ENCODE results near the gene KCNH6.

Gene KCNH6

DNA sequence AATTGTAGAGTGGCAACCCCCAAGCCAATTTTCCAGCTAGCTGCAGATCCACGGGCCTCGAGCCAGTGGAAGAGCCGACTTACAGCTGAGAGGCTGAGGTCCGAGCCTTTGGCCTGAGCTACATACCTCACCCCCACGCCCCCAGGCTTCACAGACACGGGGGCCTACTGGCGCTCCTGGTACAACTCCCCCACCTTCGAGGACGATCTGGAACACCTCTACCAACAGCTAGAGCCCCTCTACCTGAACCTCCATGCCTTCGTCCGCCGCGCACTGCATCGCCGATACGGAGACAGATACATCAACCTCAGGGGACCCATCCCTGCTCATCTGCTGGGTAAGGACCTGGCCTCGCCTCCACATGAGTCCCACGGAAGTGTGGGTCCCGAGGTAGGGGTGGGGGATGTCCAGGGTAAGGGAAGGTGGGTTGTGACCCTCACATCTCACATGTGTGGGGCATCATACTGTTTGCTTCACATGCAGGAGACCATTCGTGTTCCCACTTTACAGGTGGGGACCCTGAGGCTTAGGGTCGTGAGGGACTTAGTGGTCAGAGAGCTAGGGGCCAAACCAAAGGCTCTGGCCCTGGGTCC lies 42.9 kb upstream of the KCNH6 start:
- no peak overlapping the region for H3K27ac ChIP-seq (replicated peaks)
- no peak for TF ChIP-seq REST (IDR thresholded peaks at IDR 0.05; ENCODE audit: insufficient replicate concordance, low read depth)
- no peak for TF ChIP-seq POLR2AphosphoS5 (IDR thresholded peaks at IDR 0.05; ENCODE audit: low read depth)
- TF ChIP-seq, protein P1, sequence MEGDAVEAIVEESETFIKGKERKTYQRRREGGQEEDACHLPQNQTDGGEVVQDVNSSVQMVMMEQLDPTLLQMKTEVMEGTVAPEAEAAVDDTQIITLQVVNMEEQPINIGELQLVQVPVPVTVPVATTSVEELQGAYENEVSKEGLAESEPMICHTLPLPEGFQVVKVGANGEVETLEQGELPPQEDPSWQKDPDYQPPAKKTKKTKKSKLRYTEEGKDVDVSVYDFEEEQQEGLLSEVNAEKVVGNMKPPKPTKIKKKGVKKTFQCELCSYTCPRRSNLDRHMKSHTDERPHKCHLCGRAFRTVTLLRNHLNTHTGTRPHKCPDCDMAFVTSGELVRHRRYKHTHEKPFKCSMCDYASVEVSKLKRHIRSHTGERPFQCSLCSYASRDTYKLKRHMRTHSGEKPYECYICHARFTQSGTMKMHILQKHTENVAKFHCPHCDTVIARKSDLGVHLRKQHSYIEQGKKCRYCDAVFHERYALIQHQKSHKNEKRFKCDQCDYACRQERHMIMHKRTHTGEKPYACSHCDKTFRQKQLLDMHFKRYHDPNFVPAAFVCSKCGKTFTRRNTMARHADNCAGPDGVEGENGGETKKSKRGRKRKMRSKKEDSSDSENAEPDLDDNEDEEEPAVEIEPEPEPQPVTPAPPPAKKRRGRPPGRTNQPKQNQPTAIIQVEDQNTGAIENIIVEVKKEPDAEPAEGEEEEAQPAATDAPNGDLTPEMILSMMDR (IDR thresholded peaks at IDR 0.05; ENCODE audit: insufficient read depth, low read length): no peak
- no peak overlapping the region for H3K4me3 ChIP-seq (replicated peaks; ENCODE audit: insufficient read depth, low read length)
- DNase-seq (ENCODE audit: low read depth in 1 of 2, low spot score in 1 of 2): no peak
- H3K27me3 ChIP-seq (ENCODE audit: insufficient read depth, poor library complexity, severe bottlenecking): peaks cover 25% of the 10 kb centered on the region

DNA sequence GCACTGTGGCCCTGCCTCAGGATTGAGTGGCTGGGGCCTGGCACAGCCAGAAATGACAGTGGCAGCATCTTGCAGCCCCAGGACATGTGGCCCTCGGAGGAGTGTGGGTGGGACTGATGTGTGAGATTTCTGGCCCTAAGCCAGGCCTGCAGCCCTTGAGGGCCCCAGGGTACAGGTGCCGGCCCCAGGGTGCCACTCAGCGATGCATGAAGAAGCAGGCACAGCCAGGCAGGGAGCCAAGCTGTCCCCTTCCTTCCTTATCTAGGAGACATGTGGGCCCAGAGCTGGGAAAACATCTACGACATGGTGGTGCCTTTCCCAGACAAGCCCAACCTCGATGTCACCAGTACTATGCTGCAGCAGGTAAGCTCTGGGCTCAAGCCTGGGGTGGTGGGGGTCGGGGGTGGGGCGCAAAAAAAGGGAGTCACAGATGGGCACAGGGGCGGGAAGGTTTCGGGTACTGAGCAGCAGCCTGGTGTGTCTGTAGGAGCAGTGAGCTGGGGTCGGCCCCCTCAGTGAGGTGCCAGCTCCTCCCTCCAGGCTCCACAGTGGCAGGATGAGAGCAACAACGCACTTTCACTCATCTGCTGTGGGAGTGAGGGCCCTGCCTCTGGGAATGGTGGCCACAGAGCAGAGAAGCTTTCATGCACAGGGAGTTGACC lies 42.2 kb upstream of the KCNH6 start:
- Histone ChIP-seq H3K27ac (replicated peaks) (no peak overlapping the region), H3K4me3 (replicated peaks; ENCODE audit: insufficient read depth, low read length) (no peak overlapping the region), H3K27me3 (ENCODE audit: insufficient read depth, poor library complexity, severe bottlenecking) (peaks cover 19% of the 10 kb centered on the region)
- TF ChIP-seq GABPA (IDR thresholded peaks at IDR 0.05; ENCODE audit: low read depth) (no peak), SPI1 (IDR thresholded peaks at IDR 0.05; ENCODE audit: borderline replicate concordance, low read depth) (no peak), POLR2AphosphoS5 (IDR thresholded peaks at IDR 0.05; ENCODE audit: low read depth) (no peak), REST (IDR thresholded peaks at IDR 0.05; ENCODE audit: insufficient replicate concordance, low read depth) (no peak)
- TF ChIP-seq, protein P1 (IDR thresholded peaks at IDR 0.05; ENCODE audit: insufficient read depth, low read length): no peak
- DNase-seq (ENCODE audit: low read depth in 1 of 2, low spot score in 1 of 2): no peak

- H3K27me3 ChIP-seq (ENCODE audit: insufficient read depth, poor library complexity, severe bottlenecking): peaks cover 16% of the 10 kb centered on the region
- DNase-seq (ENCODE audit: low read depth in 1 of 2, low spot score in 1 of 2): no peak
- H3K4me3 ChIP-seq (replicated peaks; ENCODE audit: insufficient read depth, low read length): no peak overlapping the region
- TF ChIP-seq REST (IDR thresholded peaks at IDR 0.05; ENCODE audit: insufficient replicate concordance, low read depth) (no peak), GABPA (IDR thresholded peaks at IDR 0.05; ENCODE audit: low read depth) (no peak), POLR2AphosphoS5 (IDR thresholded peaks at IDR 0.05; ENCODE audit: low read depth) (no peak), SPI1 (IDR thresholded peaks at IDR 0.05; ENCODE audit: borderline replicate concordance, low read depth) (no peak)
- TF ChIP-seq, protein P1 (IDR thresholded peaks at IDR 0.05; ENCODE audit: insufficient read depth, low read length): no peak
- no peak overlapping the region for H3K27ac ChIP-seq (replicated peaks)
These were observed 41.7 kb upstream of the KCNH6 start for GRCh38 chr17:63481488-63481870.

Measured in HL-60 (cell line).